GM13977 (cell line): Measurements from ENCODE around the gene PSMB7.

Source experiments
- DNase-seq: peaks from one replicate; pipeline ENCODE4 v3.0.0; 2012; ENCODE audit warnings: low spot score
- CTCF ChIP-seq: IDR thresholded peaks from 2 replicates; pipeline ENCODE4 v1.5.1; 2012; ENCODE audit warnings: mild to moderate bottlenecking, control low read depth; ENCODE audit not compliant: insufficient read depth; ENCODE audit errors: extremely low read depth, missing control alignments
- in situ Hi-C: fragments of 300-500 bp; cut with MboI; formaldehyde crosslinking; loops from one replicate; pipeline ENCODE4 v1.12.0; 2022; ENCODE audit warnings: low sequenced_read_pairs, low pct_unique_long_range_greater_than_20kb, mixed read lengths, inconsistent platforms; ENCODE audit not compliant: unreplicated experiment

The PSMB7 gene

GRCh38 chr9:124331580-124331979, 83.7 kb downstream of the PSMB7 start:
- no peak for DNase-seq
- in situ Hi-C loops, result no loop called here
- TF ChIP-seq CTCF, result no peak

GRCh38 chr9:124330011-124330697, 85.1 kb downstream of the PSMB7 start:
- no peak for TF ChIP-seq CTCF
- in situ Hi-C loops, result no loop called here
- DNase-seq, result no peak

- TF ChIP-seq CTCF, result no peak
- no peak for DNase-seq
- in situ Hi-C loops, result no loop called here
These were observed 85.9 kb downstream of the PSMB7 start for GRCh38 chr9:124329206-124329792.

GRCh38 chr9:124328285-124328684, 87.0 kb downstream of the PSMB7 start:
- no peak for TF ChIP-seq CTCF
- in situ Hi-C loops, result no loop called here
- DNase-seq, result no peak

GRCh38 chr9:124327491-124327890, 87.8 kb downstream of the PSMB7 start:
- no peak for DNase-seq
- no peak for TF ChIP-seq CTCF
- in situ Hi-C loops, result no loop called here

GRCh38 chr9:124326378-124326777, 88.9 kb downstream of the PSMB7 start:
- TF ChIP-seq CTCF, result no peak
- in situ Hi-C loops, result no loop called here
- DNase-seq, result no peak

- in situ Hi-C loops, result no loop called here
- DNase-seq, result no peak
- no peak for TF ChIP-seq CTCF
These were observed 89.4 kb downstream of the PSMB7 start for GRCh38 chr9:124325816-124326215.
